Measurements from ENCODE around the gene TRPV2.
"Not testable (repeated sequence)": the region's sequence is repeated elsewhere in the genome, so short reads cannot be mapped to it uniquely, and the experiment has no call there.

TRPV2 gene

GRCh38 chr17:16415031-16415924, at the start of gene TRPV2:
TRPV2 (plus strand) TSS chr17:16415571; CDS start chr17:16417669, 2,098 bp downstream.
- no peak for DNase-seq (ENCODE audit: low spot score)
- no peak for FAIRE-seq

- FAIRE-seq: no peak
- DNase-seq (ENCODE audit: low spot score): no peak
These were observed 43.6 kb upstream of the TRPV2 start for GRCh38 chr17:16371742-16372141.

- FAIRE-seq: no peak
These were observed 41.0 kb upstream of the TRPV2 start for GRCh38 chr17:16374146-16374938.

GRCh38 chr17:16377941-16378341, 37.4 kb upstream of the TRPV2 start:
- FAIRE-seq: no peak
- no peak for DNase-seq (ENCODE audit: low spot score)

More at GRCh38 chr17:16374146-16374938, 41.0 kb upstream of the TRPV2 start:
- DNase-seq (ENCODE audit: low spot score): no peak

GRCh38 chr17:16378636-16379282, 36.6 kb upstream of the TRPV2 start:
- DNase-seq (ENCODE audit: low spot score) (no peak), FAIRE-seq (no peak)

- DNase-seq (ENCODE audit: low spot score) (no peak), FAIRE-seq (no peak)
These were observed 35.7 kb upstream of the TRPV2 start for GRCh38 chr17:16379654-16380053.

- peak; percentile 80 for FAIRE-seq
- DNase-seq (ENCODE audit: low spot score): peak; percentile 86
These were observed 34.5 kb upstream of the TRPV2 start, which contains the start of gene UBB for GRCh38 chr17:16380640-16381495. UBB (plus strand) TSS chr17:16381091; CDS start chr17:16381908, 817 bp downstream.

GRCh38 chr17:16381496-16381820, 33.9 kb upstream of the TRPV2 start:
- FAIRE-seq (no peak), DNase-seq (ENCODE audit: low spot score) (no peak)

- FAIRE-seq (no peak), DNase-seq (ENCODE audit: low spot score) (no peak)
These were observed 32.2 kb upstream of the TRPV2 start for GRCh38 chr17:16383216-16383615.

- no peak for DNase-seq (ENCODE audit: low spot score)
- FAIRE-seq: no peak
These were observed 31.5 kb upstream of the TRPV2 start for GRCh38 chr17:16383772-16384287.

GRCh38 chr17:16384557-16384956, 30.8 kb upstream of the TRPV2 start:
- no peak for FAIRE-seq
- no peak for DNase-seq (ENCODE audit: low spot score)

- not testable (repeated sequence) for FAIRE-seq; DNase-seq (ENCODE audit: low spot score)
These were observed 29.3 kb upstream of the TRPV2 start for GRCh38 chr17:16386126-16386507.

GRCh38 chr17:16391451-16391850, 23.9 kb upstream of the TRPV2 start:
- FAIRE-seq (no peak), DNase-seq (ENCODE audit: low spot score) (no peak)

GRCh38 chr17:16392491-16392890, 22.9 kb upstream of the TRPV2 start:
- not testable (repeated sequence) for FAIRE-seq; DNase-seq (ENCODE audit: low spot score)

GRCh38 chr17:16395887-16396286, 19.5 kb upstream of the TRPV2 start:
- FAIRE-seq; DNase-seq (ENCODE audit: low spot score): not testable (repeated sequence)

- DNase-seq (ENCODE audit: low spot score); FAIRE-seq: not testable (repeated sequence)
These were observed 18.7 kb upstream of the TRPV2 start for GRCh38 chr17:16396693-16397092.

- DNase-seq (ENCODE audit: low spot score) (no peak), FAIRE-seq (no peak)
These were observed 16.8 kb upstream of the TRPV2 start for GRCh38 chr17:16398270-16399267.

- not testable (repeated sequence) for FAIRE-seq; DNase-seq (ENCODE audit: low spot score)
These were observed 11.5 kb upstream of the TRPV2 start for GRCh38 chr17:16403847-16404246.

Measured in RCC 7860 (cell line).